Mucosa of rectum (tissue), 2 donors: Measurements from ENCODE around the gene IGF2BP2.

ENCODE experiments used
- H3K27ac ChIP-seq, 2 donors: one replicate each; pipeline ENCODE4 v1.7.0; 2013; ENCODE audit warnings: inconsistent platforms in 2 of 2, low read depth in 2 of 2, low read length in 2 of 2
- H3K27me3 ChIP-seq, 2 donors: one replicate each; pipeline ENCODE4 v1.7.0; 2013; ENCODE audit warnings: low read length in 2 of 2; ENCODE audit not compliant: control insufficient read depth in 2 of 2, insufficient read depth in 2 of 2
- H3K36me3 ChIP-seq, 2 donors: one replicate each; pipeline ENCODE4 v1.7.0; 2013; ENCODE audit warnings: low read length in 2 of 2; ENCODE audit not compliant: control insufficient read depth in 2 of 2, insufficient read depth in 2 of 2
- H3K4me1 ChIP-seq, 2 donors: one replicate each; pipeline ENCODE4 v1.7.0; 2013; ENCODE audit warnings: low read length in 2 of 2, mild to moderate bottlenecking in 1 of 2; ENCODE audit not compliant: control insufficient read depth in 2 of 2, insufficient read depth in 2 of 2
- H3K4me3 ChIP-seq, 2 donors: one replicate each; pipeline ENCODE4 v1.7.0; 2013; ENCODE audit warnings: low read length in 2 of 2
- H3K9ac ChIP-seq, 2 donors: one replicate each; pipeline ENCODE4 v1.7.0; 2013; ENCODE audit warnings: low read length in 2 of 2, low read depth in 1 of 2, mild to moderate bottlenecking in 1 of 2
- H3K9me3 ChIP-seq, 2 donors: one replicate each; pipeline ENCODE4 v1.7.0; 2013; ENCODE audit warnings: low read length in 2 of 2; ENCODE audit not compliant: control insufficient read depth in 2 of 2
- donor health status: healthy.
- donor health status: Normal muscosa, but diverticular disease.

The IGF2BP2 gene

GRCh38 chr3:185824051-185825005 lies 514 bp downstream of the IGF2BP2 start:
- Histone ChIP-seq H3K9me3 (no peaks in the 10 kb centered on the region), H3K36me3 (no peaks in the 10 kb centered on the region), H3K27me3 (peaks cover 0 to 5% of the 10 kb centered on the region in 2 donors), H3K9ac (peak overlapping the region; percentile 83 to 93), H3K4me3 (peak overlapping the region; percentile 78 to 83), H3K27ac (peak overlapping the region; percentile 89 to 94), H3K4me1 (peaks cover 5 to 8% of the 10 kb centered on the region in 2 donors)

- no peaks in the 10 kb centered on the region for H3K36me3 ChIP-seq
- peaks cover 0 to 5% of the 10 kb centered on the region in 2 donors for H3K27me3 ChIP-seq
- peak overlapping the region; percentile 47 to 93 for H3K9ac ChIP-seq
- no peaks in the 10 kb centered on the region for H3K9me3 ChIP-seq
- H3K27ac ChIP-seq, result peak overlapping the region; percentile 89 to 94
- H3K4me3 ChIP-seq, result peak overlapping the region; percentile 78 to 83
- H3K4me1 ChIP-seq, result peaks cover 5 to 8% of the 10 kb centered on the region in 2 donors
These were observed 1.5 kb downstream of the IGF2BP2 start for GRCh38 chr3:185823078-185824044.

GRCh38 chr3:185822221-185823000 lies 2.4 kb downstream of the IGF2BP2 start:
- Histone ChIP-seq H3K36me3 (no peaks in the 10 kb centered on the region), H3K9me3 (no peaks in the 10 kb centered on the region), H3K4me1 (peaks cover 5 to 8% of the 10 kb centered on the region in 2 donors), H3K4me3 (peak overlapping the region; percentile 78 to 83), H3K9ac (peak overlapping the region in 1 of 2 donors; percentile 93), H3K27me3 (peaks cover 0 to 5% of the 10 kb centered on the region in 2 donors), H3K27ac (no peak overlapping the region)

GRCh38 chr3:185820973-185821758 lies 3.7 kb downstream of the IGF2BP2 start:
- Histone ChIP-seq H3K27me3 (peaks cover 0 to 5% of the 10 kb centered on the region in 2 donors), H3K9ac (no peak overlapping the region), H3K9me3 (no peaks in the 10 kb centered on the region), H3K4me1 (peaks cover 0 to 2% of the 10 kb centered on the region in 2 donors), H3K4me3 (no peak overlapping the region), H3K27ac (no peak overlapping the region), H3K36me3 (no peaks in the 10 kb centered on the region)

GRCh38 chr3:185818267-185818875 lies 6.5 kb downstream of the IGF2BP2 start:
- H3K9ac ChIP-seq, result no peak overlapping the region
- no peak overlapping the region for H3K27ac ChIP-seq
- no peaks in the 10 kb centered on the region for H3K4me1 ChIP-seq
- H3K36me3 ChIP-seq, result no peaks in the 10 kb centered on the region
- no peak overlapping the region for H3K4me3 ChIP-seq
- H3K9me3 ChIP-seq, result no peaks in the 10 kb centered on the region
- H3K27me3 ChIP-seq, result peaks cover 0 to 5% of the 10 kb centered on the region in 2 donors

- no peaks in the 10 kb centered on the region for H3K36me3 ChIP-seq
- H3K4me3 ChIP-seq, result no peak overlapping the region
- H3K27ac ChIP-seq, result no peak overlapping the region
- no peaks in the 10 kb centered on the region for H3K9me3 ChIP-seq
- no peaks in the 10 kb centered on the region for H3K4me1 ChIP-seq
- no peak overlapping the region for H3K9ac ChIP-seq
- H3K27me3 ChIP-seq, result peaks cover 0 to 1% of the 10 kb centered on the region in 2 donors
These were observed 9.2 kb downstream of the IGF2BP2 start for GRCh38 chr3:185815391-185816282.

GRCh38 chr3:185813691-185814215 lies 11.1 kb downstream of the IGF2BP2 start:
- Histone ChIP-seq H3K27me3 (no peaks in the 10 kb centered on the region), H3K4me1 (no peaks in the 10 kb centered on the region), H3K4me3 (no peak overlapping the region), H3K9me3 (no peaks in the 10 kb centered on the region), H3K27ac (no peak overlapping the region), H3K9ac (no peak overlapping the region), H3K36me3 (no peaks in the 10 kb centered on the region)

GRCh38 chr3:185813205-185813604 lies 11.6 kb downstream of the IGF2BP2 start:
- no peak overlapping the region for H3K9ac ChIP-seq
- H3K36me3 ChIP-seq, result no peaks in the 10 kb centered on the region
- no peaks in the 10 kb centered on the region for H3K27me3 ChIP-seq
- H3K27ac ChIP-seq, result no peak overlapping the region
- H3K4me3 ChIP-seq, result no peak overlapping the region
- H3K9me3 ChIP-seq, result no peaks in the 10 kb centered on the region
- no peaks in the 10 kb centered on the region for H3K4me1 ChIP-seq
